ENCODE results near the gene LRRC4.

- TF ChIP-seq CTCF (IDR thresholded peaks at IDR 0.05; ENCODE audit: insufficient read depth, low read length): no peak
- TF ChIP-seq POLR2AphosphoS5 (IDR thresholded peaks at IDR 0.05; ENCODE audit: low read depth): no peak
- TF ChIP-seq GABPA (IDR thresholded peaks at IDR 0.05; ENCODE audit: low read depth): no peak
Observed at GRCh38 chr7:128075242-128076095, 44.2 kb upstream of the LRRC4 start.
